Activated CD8-positive, alpha-beta T cell treated with anti-CD3 and anti-CD28 coated beads, Interleukin-2, amount 10 ng/mL, durations not matched to agents 7 days and 5 days (primary cell): ENCODE data around the gene C14orf39. TPM values are rescaled to one million over a fixed set of nuclear protein-coding genes. Genes with fewer than 3 reads are reported as not detected.

Source experiments
- ATAC-seq: fragments of 150-1000 bp; cut with Tn5 transposase; one replicate; pipeline ENCODE4 v1.10.0; 2021; ENCODE audit warnings: moderate library complexity
- CTCF ChIA-PET: fragments of 350-600 bp; sonication (Branson Sonifier 250); formaldehyde crosslinking; loops from one replicate; lab custom pipeline; 2021; ENCODE audit warnings: antibody characterized with exemption; lab: Charles Lee
- POLR2A ChIA-PET: fragments of 350-600 bp; sonication (Branson Sonifier 250); formaldehyde crosslinking; loops from one replicate; lab custom pipeline; 2021; ENCODE audit warnings: antibody characterized with exemption; lab: Charles Lee
- DNase-seq: peaks from one replicate; pipeline ENCODE4 v3.0.0-alpha.2; 2020
- H3K27ac Mint-ChIP-seq: one replicate; pipeline ENCODE4 v1.8.0; 2021; ENCODE audit warnings: mild to moderate bottlenecking, mixed read lengths
- H3K27me3 Mint-ChIP-seq: one replicate; pipeline ENCODE4 v1.8.0; 2021; ENCODE audit warnings: low read depth, mixed read lengths
- H3K36me3 Mint-ChIP-seq: one replicate; pipeline ENCODE4 v1.8.0; 2021; ENCODE audit warnings: low read depth, mixed read lengths
- H3K4me1 Mint-ChIP-seq: one replicate; pipeline ENCODE4 v1.8.0; 2021; ENCODE audit warnings: low read depth, mixed read lengths
- H3K4me3 Mint-ChIP-seq: one replicate; pipeline ENCODE4 v1.8.0; 2021; ENCODE audit warnings: mild to moderate bottlenecking, mixed read lengths
- H3K9me3 Mint-ChIP-seq: one replicate; pipeline ENCODE4 v1.8.0; 2022; ENCODE audit warnings: mixed read lengths; ENCODE audit not compliant: insufficient read depth
- total RNA-seq, 2 experiments: library from RNA; stranded (reverse); gene quantifications; one replicate each; pipeline ENCODE4 v1.2.3, GENCODE V29; 2021

C14orf39 gene
- total RNA-seq, 2 experiments from 2014 or later, result not detected

DNA sequence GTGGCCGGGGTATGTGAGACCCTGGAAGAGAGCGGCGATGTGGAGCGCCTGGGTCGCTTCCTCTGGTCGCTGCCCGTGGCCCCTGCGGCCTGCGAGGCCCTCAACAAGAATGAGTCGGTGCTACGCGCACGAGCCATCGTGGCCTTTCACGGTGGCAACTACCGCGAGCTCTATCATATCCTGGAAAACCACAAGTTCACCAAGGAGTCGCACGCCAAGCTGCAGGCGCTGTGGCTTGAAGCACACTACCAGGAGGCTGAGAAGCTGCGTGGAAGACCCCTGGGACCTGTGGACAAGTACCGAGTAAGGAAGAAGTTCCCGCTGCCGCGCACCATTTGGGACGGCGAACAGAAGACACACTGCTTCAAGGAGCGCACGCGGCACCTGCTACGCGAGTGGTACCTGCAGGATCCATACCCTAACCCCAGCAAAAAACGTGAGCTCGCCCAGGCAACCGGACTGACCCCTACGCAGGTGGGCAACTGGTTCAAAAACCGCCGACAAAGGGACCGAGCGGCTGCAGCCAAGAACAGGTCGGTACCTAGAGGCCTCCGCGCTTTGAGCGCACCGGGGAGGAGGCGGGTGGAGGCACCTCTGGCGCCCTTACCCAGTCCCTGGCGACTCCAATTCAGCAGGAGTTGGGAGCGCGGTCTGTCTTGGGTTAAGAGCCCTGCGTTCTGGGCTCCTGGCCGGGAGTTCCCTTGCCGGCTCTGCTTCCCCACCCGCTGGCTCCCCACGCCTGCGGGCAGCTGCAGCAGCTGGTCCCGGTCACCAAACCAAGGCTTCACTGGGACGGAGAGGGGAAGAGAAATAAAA, 23.8 kb upstream of the C14orf39 start:
- CTCF ChIA-PET, result no interaction called here
- DNase-seq, result peak; percentile 23

DNA sequence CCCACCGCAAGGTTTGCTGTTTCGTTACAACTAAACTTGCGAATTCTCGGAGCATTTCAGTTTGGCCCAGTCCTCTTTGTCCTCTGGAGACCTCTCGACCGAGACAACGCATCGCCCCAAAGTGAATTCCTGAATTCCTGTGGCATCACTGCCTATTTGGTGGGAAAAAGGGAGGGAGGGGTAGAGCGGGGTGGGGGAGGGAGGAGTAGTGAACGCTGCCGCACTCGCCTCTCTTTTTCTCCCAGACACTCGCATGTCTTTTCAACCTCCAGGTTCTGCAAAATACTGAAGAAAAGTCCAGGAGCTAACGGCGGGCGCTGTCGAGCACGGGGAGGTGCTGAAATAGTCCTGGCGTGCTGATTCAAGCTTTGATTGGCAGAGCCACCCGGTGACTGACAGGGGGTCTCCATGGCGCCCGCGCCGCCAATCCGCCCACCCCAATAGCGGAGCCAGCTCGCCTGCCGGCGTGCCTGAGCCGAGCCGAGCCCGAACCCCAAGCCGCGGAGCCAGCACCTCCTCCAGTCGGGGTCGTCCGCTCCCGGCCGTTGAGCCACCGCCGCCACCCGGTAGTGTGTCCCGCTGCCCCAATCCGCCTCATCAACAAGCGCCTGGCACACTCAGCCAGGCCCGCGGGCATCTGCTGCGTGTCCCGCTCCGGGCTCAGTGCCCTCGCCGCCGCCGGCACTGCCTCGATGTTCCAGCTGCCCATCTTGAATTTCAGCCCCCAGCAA, 23.0 kb upstream of the C14orf39 start, which contains the start of gene SIX6:
Gene SIX6 (plus strand): TSS at position 440 of the 731 bp plus-strand sequence. CDS start 253 bp downstream, at position 693.
- POLR2A ChIA-PET, result interaction anchor here (0.7 kb wide), 1 partner anchor 395 kb away, joined by 4 read pairs; no protein-coding TSS in a partner anchor
- Mint-ChIP-seq H3K27ac (peak within 1 kb of the TSS; percentile 61), H3K27me3 (peaks cover 76% of the 10 kb centered on the region), H3K9me3 (no peaks in the 10 kb centered on the region), H3K4me1 (peaks cover 9% of the 10 kb centered on the region), H3K4me3 (peak within 1 kb of the TSS; percentile 38), H3K36me3 (peaks cover 6% of the 10 kb centered on the region)
- peak; percentile 24 for DNase-seq
- ATAC-seq, result no peak
- CTCF ChIA-PET, result no interaction called here

More for the DNA sequence above, 23.8 kb upstream of the C14orf39 start:
- H3K27me3 Mint-ChIP-seq, result peaks cover 76% of the 10 kb centered on the region
- peaks cover 12% of the 10 kb centered on the region for H3K4me1 Mint-ChIP-seq
- ATAC-seq, result no peak
- no peaks in the 10 kb centered on the region for H3K9me3 Mint-ChIP-seq
- H3K36me3 Mint-ChIP-seq, result peaks cover 6% of the 10 kb centered on the region
- H3K4me3 Mint-ChIP-seq, result peak overlapping the region; percentile 38
- POLR2A ChIA-PET, result interaction anchor here (0.7 kb wide), 1 partner anchor 396 kb away, joined by 4 read pairs; no protein-coding TSS in a partner anchor
- peak overlapping the region; percentile 61 for H3K27ac Mint-ChIP-seq

DNA sequence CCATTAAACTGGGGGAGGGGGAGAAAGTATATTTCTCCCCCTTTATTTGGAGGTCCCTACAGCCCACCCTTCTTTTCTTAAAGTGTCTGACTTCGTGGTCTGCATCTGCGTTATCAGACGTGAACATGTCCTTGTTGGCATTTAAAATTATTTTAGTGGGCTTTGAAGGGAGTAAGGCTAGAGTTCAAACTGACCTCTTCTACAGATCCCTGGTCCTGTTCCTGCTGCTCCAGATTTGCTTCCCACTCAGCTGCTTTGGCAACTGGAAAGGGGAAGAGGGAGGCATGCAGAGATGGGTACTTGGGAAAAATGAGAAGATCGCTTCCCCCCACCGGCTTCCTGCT, 22.5 kb upstream of the C14orf39 start:
- H3K4me3 Mint-ChIP-seq, result peak overlapping the region; percentile 34
- no peak for DNase-seq
- no peak for ATAC-seq
- no peaks in the 10 kb centered on the region for H3K9me3 Mint-ChIP-seq
- H3K27ac Mint-ChIP-seq, result no peak overlapping the region
- H3K27me3 Mint-ChIP-seq, result peaks cover 79% of the 10 kb centered on the region
- peaks cover 9% of the 10 kb centered on the region for H3K4me1 Mint-ChIP-seq
- ChIA-PET POLR2A (no interaction called here), CTCF (no interaction called here)
- H3K36me3 Mint-ChIP-seq, result peaks cover 6% of the 10 kb centered on the region

DNA sequence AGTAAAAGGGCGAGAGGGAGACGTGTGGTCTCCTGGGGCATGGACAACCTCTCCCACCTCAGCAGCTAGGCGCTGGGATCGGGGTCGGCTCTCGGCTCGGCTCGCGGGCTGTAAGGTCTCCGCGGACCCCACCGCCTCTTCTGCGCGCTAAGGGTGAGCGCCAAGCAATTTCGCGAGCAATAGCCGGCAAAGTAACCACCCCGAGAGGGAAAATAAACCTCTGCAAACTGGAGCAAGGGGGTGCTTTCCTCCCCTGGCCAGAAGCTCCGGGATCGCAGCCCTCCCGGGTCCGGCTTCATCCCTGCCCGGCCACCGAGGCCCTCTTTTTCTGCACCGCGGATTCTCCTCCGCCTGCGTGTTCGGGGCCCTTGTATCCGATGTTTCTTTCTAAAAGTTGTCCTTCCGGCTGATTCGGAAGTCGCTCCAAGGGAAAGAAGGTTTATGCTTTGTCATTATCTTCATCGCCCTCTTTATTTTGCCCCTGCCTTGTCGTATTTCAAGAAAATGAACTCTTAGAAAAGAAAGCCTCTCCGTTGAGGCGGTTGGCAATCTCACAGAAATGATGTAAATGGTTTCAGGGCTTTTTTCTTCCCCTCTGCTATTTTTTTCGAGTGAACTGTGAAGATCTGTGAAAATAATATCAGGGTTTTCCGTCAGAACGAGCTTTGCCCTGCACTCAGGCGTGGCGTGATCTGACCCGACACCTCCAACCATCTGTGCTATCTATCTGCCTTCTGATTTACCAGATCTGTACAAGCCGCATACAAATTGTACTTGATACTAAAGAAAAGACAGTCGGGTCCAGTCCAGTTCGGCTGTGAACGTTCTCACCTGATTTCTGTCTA, 21.3 kb upstream of the C14orf39 start:
- peaks cover 9% of the 10 kb centered on the region for H3K4me1 Mint-ChIP-seq
- POLR2A ChIA-PET, result no interaction called here
- no peak for ATAC-seq
- peaks cover 6% of the 10 kb centered on the region for H3K36me3 Mint-ChIP-seq
- H3K4me3 Mint-ChIP-seq, result no peak overlapping the region
- CTCF ChIA-PET, result interaction anchor here (0.9 kb wide), 1 partner anchor 158 kb away, joined by 3 read pairs; no protein-coding TSS in a partner anchor
- peaks cover 77% of the 10 kb centered on the region for H3K27me3 Mint-ChIP-seq
- H3K27ac Mint-ChIP-seq, result no peak overlapping the region
- H3K9me3 Mint-ChIP-seq, result no peaks in the 10 kb centered on the region
- no peak for DNase-seq

DNA sequence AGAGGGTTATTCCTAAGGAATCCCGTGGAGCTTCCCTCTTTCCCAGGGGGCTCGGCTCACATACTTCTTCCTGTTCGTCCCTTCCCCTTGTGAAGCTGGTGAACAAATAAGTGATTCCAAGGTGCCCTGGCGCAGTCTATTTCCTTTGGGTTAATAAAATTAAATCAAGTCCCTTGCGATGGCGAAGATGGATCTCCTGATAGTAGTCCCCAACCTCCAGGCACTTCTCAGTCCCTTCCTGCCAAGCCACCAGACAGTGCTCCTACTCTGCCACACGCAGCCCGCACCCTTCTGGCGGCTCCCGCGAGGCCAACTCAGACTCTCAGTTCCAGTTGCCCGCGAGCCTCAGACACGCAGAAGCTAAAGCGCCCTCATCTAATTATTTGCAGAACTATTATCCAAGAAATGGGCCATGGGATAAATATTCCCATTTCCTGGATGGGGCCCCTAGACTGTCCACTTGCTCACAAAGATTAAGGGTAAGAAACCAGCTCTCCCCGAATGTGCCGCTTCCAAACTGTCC, 20.7 kb upstream of the C14orf39 start:
- peaks cover 9% of the 10 kb centered on the region for H3K4me1 Mint-ChIP-seq
- peaks cover 77% of the 10 kb centered on the region for H3K27me3 Mint-ChIP-seq
- H3K9me3 Mint-ChIP-seq, result no peaks in the 10 kb centered on the region
- H3K36me3 Mint-ChIP-seq, result peaks cover 6% of the 10 kb centered on the region
- ChIA-PET CTCF (interaction anchor here (0.9 kb wide), 1 partner anchor 158 kb away, joined by 3 read pairs; no protein-coding TSS in a partner anchor), POLR2A (interaction anchor here (0.5 kb wide), 1 partner anchor 1360 kb away, joined by 3 read pairs; no protein-coding TSS in a partner anchor)
- DNase-seq, result no peak
- no peak overlapping the region for H3K4me3 Mint-ChIP-seq
- no peak for ATAC-seq
- H3K27ac Mint-ChIP-seq, result no peak overlapping the region

DNA sequence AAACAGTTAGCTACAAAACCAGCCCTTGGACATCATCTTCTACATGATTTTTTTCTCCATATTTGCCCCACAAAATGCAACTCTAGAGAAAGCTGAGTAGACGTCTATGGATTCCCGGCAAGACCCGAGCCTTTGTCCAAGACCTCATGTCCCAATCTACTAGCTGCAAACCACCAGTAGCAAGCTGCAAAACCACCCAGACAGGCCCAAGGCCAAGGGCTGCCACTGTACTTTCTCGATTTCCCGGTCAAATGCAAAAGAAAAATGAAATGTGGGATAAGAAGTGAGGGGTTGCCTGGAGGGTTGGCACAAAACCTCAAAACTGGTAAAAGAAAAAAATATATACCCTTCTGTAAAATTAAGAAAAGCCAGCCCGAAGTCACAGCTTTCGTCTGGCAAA, 20.1 kb upstream of the C14orf39 start:
- no peak for DNase-seq
- H3K4me3 Mint-ChIP-seq, result no peak overlapping the region
- no peak for ATAC-seq
- H3K27ac Mint-ChIP-seq, result no peak overlapping the region
- H3K9me3 Mint-ChIP-seq, result no peaks in the 10 kb centered on the region
- H3K36me3 Mint-ChIP-seq, result peaks cover 5% of the 10 kb centered on the region
- H3K4me1 Mint-ChIP-seq, result peaks cover 8% of the 10 kb centered on the region
- peaks cover 74% of the 10 kb centered on the region for H3K27me3 Mint-ChIP-seq
- ChIA-PET CTCF (no interaction called here), POLR2A (interaction anchor here (0.5 kb wide), 1 partner anchor 1361 kb away, joined by 3 read pairs; no protein-coding TSS in a partner anchor)

GRCh38 chr14:60505448-60505847, 19.6 kb upstream of the C14orf39 start:
- ChIA-PET POLR2A (no interaction called here), CTCF (no interaction called here)
- H3K27me3 Mint-ChIP-seq, result peaks cover 73% of the 10 kb centered on the region
- peaks cover 5% of the 10 kb centered on the region for H3K36me3 Mint-ChIP-seq
- no peak overlapping the region for H3K27ac Mint-ChIP-seq
- no peak for ATAC-seq
- peaks cover 8% of the 10 kb centered on the region for H3K4me1 Mint-ChIP-seq
- no peak overlapping the region for H3K4me3 Mint-ChIP-seq
- no peaks in the 10 kb centered on the region for H3K9me3 Mint-ChIP-seq
- DNase-seq, result no peak

DNA sequence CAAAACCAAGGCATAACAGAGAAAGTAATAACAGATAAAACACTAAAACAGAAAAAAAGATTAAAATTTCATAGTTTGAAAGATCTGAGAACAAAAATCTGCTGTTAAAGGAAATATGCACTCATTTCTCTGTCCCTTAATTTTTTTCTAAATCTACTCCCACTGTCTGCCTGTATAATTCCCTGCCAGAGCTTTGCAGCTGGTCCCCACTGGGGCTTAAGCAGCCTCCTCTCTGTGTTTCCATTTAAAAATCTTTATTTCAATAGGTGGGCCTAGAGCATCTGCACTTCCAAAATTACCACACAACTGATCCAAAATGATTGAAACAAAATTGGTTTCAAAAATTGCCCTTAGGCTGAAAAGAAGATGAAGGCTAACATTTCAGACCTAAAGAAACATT, 16.7 kb upstream of the C14orf39 start:
- Mint-ChIP-seq H3K36me3 (peaks cover under 1% of the 10 kb centered on the region), H3K27me3 (peaks cover 47% of the 10 kb centered on the region)
- CTCF ChIA-PET, result no interaction called here

GRCh38 chr14:60495946-60496345, 10.1 kb upstream of the C14orf39 start:
- Mint-ChIP-seq H3K27me3 (peaks cover 6% of the 10 kb centered on the region), H3K4me1 (no peaks in the 10 kb centered on the region), H3K4me3 (no peak overlapping the region), H3K9me3 (no peaks in the 10 kb centered on the region), H3K27ac (no peak overlapping the region), H3K36me3 (no peaks in the 10 kb centered on the region)
- CTCF ChIA-PET, result interaction anchor here (0.9 to 1.1 kb wide), 2 partner anchors 146 to 164 kb away, joined by 3 to 4 read pairs; no protein-coding TSS in a partner anchor
- DNase-seq (no peak), ATAC-seq (no peak)
- POLR2A ChIA-PET, result no interaction called here

More for the DNA sequence above, 16.7 kb upstream of the C14orf39 start:
- ATAC-seq (no peak), DNase-seq (no peak)
- no peak overlapping the region for H3K4me3 Mint-ChIP-seq
- peaks cover 3% of the 10 kb centered on the region for H3K4me1 Mint-ChIP-seq
- H3K27ac Mint-ChIP-seq, result no peak overlapping the region
- H3K9me3 Mint-ChIP-seq, result no peaks in the 10 kb centered on the region
- POLR2A ChIA-PET, result interaction anchor here (0.7 kb wide), 1 partner anchor 86 kb away, joined by 5 read pairs; no protein-coding TSS in a partner anchor

DNA sequence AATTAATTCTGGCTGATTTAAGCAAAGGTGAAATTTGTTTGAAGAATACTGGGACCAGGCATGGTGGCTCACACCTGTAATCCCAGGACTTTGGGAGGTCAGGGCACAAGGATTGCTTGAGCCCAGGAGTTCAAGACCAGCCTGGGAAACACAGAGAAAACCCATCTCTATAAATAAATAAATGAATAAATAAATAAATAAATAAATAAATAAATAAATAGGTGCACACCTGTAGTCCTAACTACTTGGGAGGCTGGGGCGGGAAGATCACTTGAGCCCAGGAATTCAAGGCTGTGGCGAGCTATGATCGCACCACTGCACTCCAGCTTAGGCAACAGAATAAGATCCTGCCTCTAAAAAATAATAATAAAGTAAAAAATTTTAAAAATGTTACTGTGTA, 4.4 kb upstream of the C14orf39 start:
- no peak for ATAC-seq
- CTCF ChIA-PET, result no interaction called here
- no peaks in the 10 kb centered on the region for H3K36me3 Mint-ChIP-seq
- no peak overlapping the region for H3K27ac Mint-ChIP-seq
- no peaks in the 10 kb centered on the region for H3K9me3 Mint-ChIP-seq
- DNase-seq, result no peak
- POLR2A ChIA-PET, result no interaction called here
- H3K4me1 Mint-ChIP-seq, result peaks cover 3% of the 10 kb centered on the region
- H3K27me3 Mint-ChIP-seq, result peaks cover 16% of the 10 kb centered on the region
- H3K4me3 Mint-ChIP-seq, result no peak overlapping the region

DNA sequence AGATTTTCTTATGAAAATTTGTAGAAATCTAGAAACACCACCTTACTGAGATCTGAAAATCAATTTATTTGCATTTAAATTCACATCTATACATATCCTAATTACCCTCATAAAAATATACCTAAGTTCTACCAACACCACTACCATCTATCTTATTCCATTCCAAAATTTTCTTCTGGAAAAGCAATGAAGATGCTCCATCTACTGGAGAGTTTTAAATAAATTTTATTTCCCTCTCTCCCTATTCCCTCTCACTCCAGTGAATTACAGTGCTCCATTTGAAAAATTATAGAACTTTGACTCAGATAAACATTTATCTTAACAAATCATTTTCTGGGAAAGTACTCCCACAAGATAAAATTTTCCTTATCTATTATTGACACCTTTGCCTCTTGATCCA, 2.3 kb upstream of the C14orf39 start:
- Mint-ChIP-seq H3K9me3 (no peaks in the 10 kb centered on the region), H3K4me1 (peaks cover 4% of the 10 kb centered on the region), H3K27me3 (peaks cover 25% of the 10 kb centered on the region), H3K4me3 (no peak overlapping the region), H3K36me3 (no peaks in the 10 kb centered on the region), H3K27ac (no peak overlapping the region)
- CTCF ChIA-PET, result no interaction called here
- no peak for DNase-seq
- no peak for ATAC-seq
- POLR2A ChIA-PET, result no interaction called here
